ENCODE data around the gene KDM5B.
"Not testable (repeated sequence)": the region's sequence is repeated elsewhere in the genome, so short reads cannot be mapped to it uniquely, and the experiment has no call there.

KDM5B gene

GRCh38 chr1:202791077-202791747 is 17.0 kb downstream of the KDM5B start:
- DNase-seq = no peak

- DNase-seq = no peak
These were observed 19.4 kb downstream of the KDM5B start for GRCh38 chr1:202788800-202789199.

- no peak for DNase-seq
These were observed 21.4 kb downstream of the KDM5B start for GRCh38 chr1:202786804-202787203.

DNA sequence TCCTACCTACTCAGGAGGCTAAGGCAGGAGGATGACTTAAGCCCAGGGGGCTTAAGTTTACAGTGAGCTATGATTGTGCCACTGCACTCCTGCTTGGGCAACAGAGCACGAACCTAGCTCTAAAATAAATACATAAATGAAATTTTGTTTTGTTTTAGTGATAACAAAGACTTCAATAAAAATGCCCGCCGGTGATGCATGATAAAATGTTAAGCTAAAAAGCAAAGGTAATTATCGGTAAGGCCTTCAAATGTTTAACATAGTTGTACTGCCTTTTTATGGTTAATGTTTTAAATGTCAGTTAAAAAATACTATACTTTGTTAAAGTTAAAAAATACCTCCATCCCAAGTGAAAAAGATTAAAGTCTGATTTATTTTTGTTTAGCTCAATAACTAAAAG is 27.0 kb downstream of the KDM5B start:
- DNase-seq = no peak

GRCh38 chr1:202770135-202770534 is 38.1 kb downstream of the KDM5B start:
- no peak for DNase-seq

DNA sequence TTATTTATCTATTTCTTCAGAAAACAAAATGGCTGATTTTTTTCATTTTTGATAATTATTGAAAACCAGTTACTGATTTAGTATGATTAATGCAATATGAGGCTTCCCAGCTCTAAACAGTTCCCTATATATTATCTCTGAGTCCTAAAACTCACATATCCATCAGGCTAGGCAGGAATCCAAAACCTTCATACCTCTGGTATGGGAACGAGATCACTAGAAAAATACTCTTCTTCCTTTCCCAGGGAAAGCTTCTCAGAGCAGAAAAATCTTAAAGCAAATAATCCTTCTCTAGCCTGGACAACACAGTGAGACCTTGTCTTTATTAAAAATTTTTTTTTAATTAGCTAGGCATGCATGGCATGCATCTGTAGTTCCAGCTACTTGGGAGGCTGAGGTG is 42.5 kb downstream of the KDM5B start:
- DNase-seq = no peak

DNA sequence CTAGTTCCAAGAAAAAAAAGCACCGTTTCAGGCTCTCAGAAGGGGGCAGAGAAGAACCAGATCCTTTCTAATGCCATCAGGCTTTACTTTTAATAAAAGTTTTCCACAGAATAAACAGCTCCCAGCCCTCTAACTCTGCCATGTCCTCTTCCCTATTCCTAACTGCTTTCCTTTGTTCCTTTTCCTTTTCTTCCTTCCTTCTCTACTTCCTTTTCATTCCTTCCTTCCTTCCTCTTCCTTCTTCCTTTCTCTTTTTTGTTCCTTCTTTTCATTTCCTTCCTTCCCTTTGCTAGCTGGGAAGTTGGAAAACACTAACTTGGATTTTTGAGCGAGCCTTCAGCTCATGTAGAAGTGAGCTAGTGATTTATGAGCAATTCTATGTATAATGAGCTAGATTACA is 46.2 kb downstream of the KDM5B start:
- DNase-seq = no peak

- no peak for DNase-seq
These were observed 47.6 kb downstream of the KDM5B start for GRCh38 chr1:202760589-202760988.

DNA sequence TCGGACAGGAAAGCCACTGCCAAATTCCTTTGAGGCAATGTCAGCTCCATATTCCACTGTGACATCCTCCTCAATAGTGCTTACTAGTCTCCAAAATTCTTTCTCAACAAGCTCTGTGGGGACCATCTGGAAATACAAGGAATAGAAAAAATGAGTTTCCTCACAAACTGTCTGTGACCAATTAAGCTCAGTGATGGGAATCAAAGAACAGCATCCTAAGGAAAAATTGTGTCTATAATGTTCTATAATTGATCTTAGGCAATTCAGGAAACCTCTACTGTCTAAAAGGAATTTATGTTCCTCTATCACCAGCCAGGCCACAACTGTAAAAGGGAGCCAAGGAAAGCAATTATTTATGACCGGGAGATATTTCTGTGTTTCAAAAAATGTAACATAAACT is 51.8 kb downstream of the KDM5B start:
- no peak for DNase-seq

DNA sequence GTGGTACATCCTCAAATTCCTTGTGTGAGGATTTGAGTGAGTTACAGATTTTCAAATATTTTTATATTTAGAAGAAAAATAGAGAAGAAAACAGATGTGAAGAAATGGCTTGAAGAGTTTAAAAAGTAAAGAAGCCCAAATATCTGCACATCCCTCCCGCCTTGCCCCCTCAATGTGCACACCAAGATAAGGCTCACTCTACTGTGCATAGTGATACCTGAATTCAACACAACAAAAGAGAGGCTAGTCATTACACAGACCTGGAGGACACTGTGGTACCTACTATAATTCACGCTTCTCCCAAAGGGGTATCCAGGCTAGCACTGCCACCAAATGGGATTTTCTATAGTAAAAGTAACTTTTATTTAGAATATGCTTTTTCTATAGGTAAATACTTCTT is 53.9 kb downstream of the KDM5B start:
- no peak for DNase-seq

DNA sequence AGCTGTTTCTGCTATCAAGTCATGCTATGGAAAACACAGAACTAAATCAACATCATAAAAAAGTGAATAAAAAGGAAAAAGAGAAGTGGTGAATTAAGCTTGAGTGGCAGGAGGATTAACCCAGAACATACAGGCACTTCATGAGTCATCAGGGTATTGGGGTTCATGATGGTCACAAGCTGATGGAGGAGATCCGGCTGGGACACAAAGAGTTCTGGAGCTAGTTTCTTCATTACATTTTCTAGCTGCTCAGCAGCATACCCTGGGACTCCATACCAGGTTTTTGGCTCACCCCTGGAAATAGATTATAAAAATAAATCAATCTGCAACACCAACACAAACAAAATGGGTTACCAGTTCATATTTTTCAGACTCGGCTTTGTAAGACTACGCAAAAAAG is 55.4 kb downstream of the KDM5B start:
- DNase-seq = no peak

DNA sequence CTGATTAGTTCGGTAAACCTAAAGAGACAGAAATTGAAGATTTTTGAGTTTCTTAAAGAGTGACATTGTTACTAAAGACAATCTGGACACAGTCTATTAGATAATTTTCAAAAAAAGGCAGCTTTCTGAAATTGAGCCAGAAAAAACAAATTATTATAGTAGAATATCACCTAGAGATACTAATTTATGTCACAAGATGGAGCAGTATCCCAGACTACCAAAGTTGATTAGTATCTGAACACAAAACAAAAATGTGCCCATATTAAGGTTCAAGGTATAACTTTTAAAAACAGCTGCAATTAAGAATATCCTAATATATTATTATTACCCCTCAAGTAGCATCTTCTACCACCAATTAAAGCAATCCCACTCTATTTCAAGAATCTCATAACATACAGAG is 57.5 kb downstream of the KDM5B start:
- DNase-seq = no peak

- no peak for DNase-seq
These were observed 58.2 kb downstream of the KDM5B start for GRCh38 chr1:202750024-202750423.

DNA sequence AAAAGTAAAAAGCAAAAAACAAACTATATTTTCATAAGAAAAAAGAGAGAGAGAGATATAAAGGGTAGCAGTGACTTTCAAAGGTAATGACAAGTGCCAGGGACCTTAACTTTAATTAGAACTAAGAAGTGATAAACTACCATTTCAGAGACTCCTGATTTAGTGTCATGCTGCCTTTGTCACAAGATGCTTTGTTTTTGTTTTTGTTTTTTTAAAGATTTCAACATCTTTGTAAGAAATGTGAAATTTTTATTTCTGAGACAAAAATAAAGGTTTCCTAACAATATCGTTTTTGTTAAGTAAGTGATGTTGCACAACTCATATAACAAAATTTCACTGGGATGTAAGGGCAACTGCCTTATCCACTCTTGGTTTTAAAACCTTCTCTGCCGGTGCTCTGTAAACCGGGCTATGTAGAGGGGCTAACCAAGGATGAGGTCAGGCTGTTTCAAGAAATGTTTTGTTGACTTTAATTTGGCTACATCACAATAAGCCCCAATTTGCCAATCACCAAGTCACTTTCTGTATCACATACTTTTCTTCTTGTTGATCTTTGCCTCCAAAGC is 62.8 kb downstream of the KDM5B start:
- no peak for DNase-seq

- DNase-seq = not testable (repeated sequence)
These were observed 63.5 kb downstream of the KDM5B start for GRCh38 chr1:202744770-202745169.

DNA sequence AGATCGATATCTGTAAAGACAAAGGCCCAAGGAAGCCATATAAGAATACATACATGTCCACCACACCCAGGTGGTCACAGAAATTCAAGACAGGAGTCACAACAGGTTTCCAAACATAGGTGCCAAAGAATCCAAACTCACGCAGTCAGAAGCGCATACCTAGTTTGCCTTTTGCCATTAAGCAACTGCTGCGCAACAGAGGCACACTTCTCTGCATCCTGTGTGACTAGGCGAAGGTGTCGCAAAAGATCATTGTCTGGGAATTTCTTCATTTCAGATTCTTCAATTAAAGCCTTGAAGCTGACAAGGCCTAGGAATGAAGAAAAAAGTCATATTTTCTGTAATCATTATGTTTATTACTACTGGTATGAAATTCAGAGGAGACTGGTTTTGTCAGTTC is 65.7 kb downstream of the KDM5B start:
- no peak for DNase-seq

DNA sequence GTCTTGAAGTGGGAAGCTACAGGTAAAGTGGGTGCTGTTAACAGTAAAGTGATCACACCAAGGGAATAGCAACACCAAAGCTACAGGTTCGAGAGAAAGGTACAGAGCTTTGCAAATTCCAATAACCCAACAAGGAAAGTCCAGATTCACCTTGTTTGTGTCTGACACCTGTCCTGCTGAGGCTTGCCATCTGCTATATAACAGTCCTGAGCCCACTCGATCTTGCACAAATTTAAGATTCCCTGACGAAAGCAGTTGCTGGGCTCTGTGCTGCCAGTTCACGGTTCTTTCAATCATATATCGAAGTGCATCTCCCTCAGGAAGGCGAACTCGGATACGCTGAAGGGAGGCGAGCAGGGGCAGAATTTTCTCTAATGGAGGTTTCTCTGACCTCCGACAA is 75.0 kb downstream of the KDM5B start:
- DNase-seq = no peak

DNA sequence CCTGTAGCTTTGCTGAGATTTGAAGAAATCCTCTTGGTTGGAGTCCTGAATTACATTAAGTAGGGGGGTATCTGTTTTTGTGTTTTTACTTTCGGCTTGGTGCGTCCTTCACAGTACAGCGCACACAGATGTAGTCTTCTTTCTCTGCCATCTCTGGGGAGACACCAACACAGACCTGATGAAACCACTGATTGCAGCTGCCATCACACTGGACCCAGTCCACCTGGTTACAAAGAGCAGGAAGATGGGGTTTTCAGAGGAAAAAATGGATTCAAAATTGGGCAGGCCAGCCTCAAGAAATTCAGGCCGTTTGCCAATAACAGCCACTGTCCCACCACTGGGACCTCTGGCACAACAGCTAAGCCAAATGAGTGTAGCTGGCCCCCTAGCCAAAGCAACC is 79.3 kb downstream of the KDM5B start:
- no peak for DNase-seq

DNA sequence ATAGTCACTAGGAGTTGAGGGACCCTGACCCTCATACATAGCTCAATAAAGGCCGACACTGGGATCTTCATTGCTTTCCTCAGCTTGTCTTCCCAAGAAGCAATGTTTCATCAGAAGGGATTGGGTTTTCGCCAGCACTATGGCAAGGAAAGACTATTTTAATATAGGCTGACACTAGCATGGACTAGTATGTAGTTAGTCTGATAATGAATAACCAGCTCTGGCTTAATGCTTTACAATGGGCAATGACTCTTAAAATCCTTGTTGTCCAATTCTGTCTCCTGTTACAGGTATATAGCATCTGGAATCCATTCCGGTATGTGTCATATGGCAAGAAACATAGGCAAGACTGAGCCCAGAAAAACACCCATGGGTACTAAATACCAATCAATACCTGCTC is 82.7 kb downstream of the KDM5B start:
- DNase-seq = no peak

DNA sequence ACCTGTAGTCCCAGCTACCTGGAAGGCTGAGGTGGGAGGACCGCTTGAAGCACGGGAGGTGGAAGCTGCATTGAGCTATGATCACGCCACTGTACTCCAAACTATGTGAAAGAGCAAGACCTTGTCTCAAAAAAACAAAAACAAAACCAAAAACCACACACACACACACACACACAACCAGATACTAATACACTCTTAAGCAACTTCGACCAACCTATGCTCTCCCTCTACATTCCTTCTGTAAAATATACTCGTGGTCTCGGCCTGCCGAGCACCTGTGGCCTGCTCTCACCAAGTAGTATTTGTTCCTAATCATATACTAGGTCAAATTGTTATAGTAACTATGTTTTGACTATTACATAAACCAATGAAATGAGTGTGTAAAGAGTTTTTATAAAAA is 84.5 kb downstream of the KDM5B start:
- DNase-seq = no peak

- peak; percentile 35 for DNase-seq
These were observed 85.2 kb downstream of the KDM5B start for GRCh38 chr1:202723046-202723445.

- no peak for DNase-seq
These were observed 91.6 kb downstream of the KDM5B start for GRCh38 chr1:202716654-202717053.

DNA sequence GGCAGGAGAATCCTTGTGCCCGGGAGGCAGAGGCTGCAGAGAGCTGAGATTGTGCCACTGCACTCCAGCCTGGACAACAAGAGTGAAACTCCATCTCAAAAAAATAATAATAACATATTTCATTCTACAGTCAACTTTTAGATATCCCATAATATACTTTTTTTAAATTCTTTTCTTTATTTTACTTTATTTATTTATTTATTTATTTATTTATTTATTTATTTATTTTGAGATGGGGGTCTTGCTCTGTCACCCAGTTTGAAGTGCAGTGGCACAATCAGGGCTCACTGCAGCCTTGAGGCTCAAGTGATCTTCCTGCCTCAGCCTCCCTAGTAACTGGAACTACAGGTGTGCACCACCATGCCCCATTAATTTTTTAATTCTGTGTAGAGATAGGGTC is 94.0 kb downstream of the KDM5B start:
- not testable (repeated sequence) for DNase-seq

DNA sequence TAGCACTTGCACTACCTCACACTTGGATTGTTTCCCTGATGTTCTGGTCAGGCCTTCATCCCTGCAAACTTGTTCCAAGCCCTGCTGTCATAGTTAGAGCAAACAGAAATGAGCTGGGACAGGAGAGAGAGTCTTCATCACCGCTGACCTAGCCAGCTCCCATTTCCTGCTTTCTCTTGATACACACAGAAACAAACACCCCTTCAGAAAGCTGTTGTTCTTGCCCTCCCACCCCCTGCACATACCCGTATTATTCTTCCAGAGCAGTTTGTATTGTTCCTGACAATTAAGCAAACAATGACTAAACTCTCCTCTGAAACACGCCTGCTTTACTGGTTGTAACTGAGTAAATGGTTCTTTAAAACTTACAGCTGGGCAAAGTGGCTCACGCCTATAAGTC is 95.1 kb downstream of the KDM5B start:
- no peak for DNase-seq

- DNase-seq = no peak
These were observed 96.1 kb downstream of the KDM5B start for GRCh38 chr1:202711949-202712635.
